BJ (cell line): ENCODE data around the gene ALG14. TPM values are rescaled to one million over a fixed set of nuclear protein-coding genes. Genes with fewer than 3 reads are reported as not detected.

ENCODE experiments used
- CTCF ChIA-PET: fragments of 350-600 bp; formaldehyde crosslinking; extraction: SDS; loops from one replicate; lab custom pipeline; 2021; ENCODE audit warnings: antibody characterized with exemption, inconsistent platforms; lab: Yijun Ruan, JAX
- POLR2A ChIA-PET: fragments of 300-600 bp; sonication (Branson Sonifier 250); formaldehyde crosslinking; extraction: SDS; loops from one replicate; lab custom pipeline; 2021; ENCODE audit warnings: antibody characterized with exemption; lab: Charles Lee
- DNase-seq: peaks from one replicate; pipeline ENCODE4 v3.0.0-alpha.2; 2011; ENCODE audit warnings: low read depth
- H3K27me3 ChIP-seq: 2 replicates; pipeline ENCODE4 v1.6.0; 2011; ENCODE audit warnings: low read length; ENCODE audit not compliant: control insufficient read depth, insufficient read depth
- H3K36me3 ChIP-seq: 2 replicates; pipeline ENCODE4 v1.5.1; 2011; ENCODE audit warnings: low read length; ENCODE audit not compliant: control insufficient read depth, insufficient read depth
- H3K4me3 ChIP-seq: 2 replicates; pipeline ENCODE4 v1.5.1; 2011; ENCODE audit warnings: low read depth, mild to moderate bottlenecking, control low read depth, low read length
- CTCF ChIP-seq: IDR thresholded peaks from 2 replicates; pipeline ENCODE4 v1.5.1; 2011; ENCODE audit warnings: low read depth, mild to moderate bottlenecking, control low read depth, inconsistent platforms, low read length, moderate library complexity; ENCODE audit not compliant: insufficient read depth
- polyA plus RNA-seq: library from polyadenylated mRNA; depleted of rRNA; stranded (reverse); fragments of >200 nt; gene quantifications from 2 replicates; pipeline ENCODE4 v1.2.3, GENCODE V29; 2011

Gene ALG14
- polyA plus RNA-seq, 1 experiment = 2.3 TPM

- DNase-seq = no peak
- ChIA-PET CTCF (no interaction called here), POLR2A (no interaction called here)
- H3K36me3 ChIP-seq = no peaks in the 10 kb centered on the region
- H3K27me3 ChIP-seq = no peaks in the 10 kb centered on the region
- H3K4me3 ChIP-seq = no peak overlapping the region
- TF ChIP-seq CTCF = no peak
Observed at GRCh38 chr1:95088303-95088702, 15.6 kb upstream of the ALG14 start.

GRCh38 chr1:95086949-95087533 lies 14.3 kb upstream of the ALG14 start:
- H3K27me3 ChIP-seq = no peaks in the 10 kb centered on the region
- H3K4me3 ChIP-seq = no peak overlapping the region
- peak; percentile 49 for DNase-seq
- CTCF ChIA-PET = no interaction called here
- no peaks in the 10 kb centered on the region for H3K36me3 ChIP-seq
- POLR2A ChIA-PET = interaction anchor here (1.1 kb wide), 1 partner anchor 14 kb away, joined by 3 read pairs; no protein-coding TSS in a partner anchor
- TF ChIP-seq CTCF = no peak

- POLR2A ChIA-PET = no interaction called here
Observed at GRCh38 chr1:95085376-95085775, 12.6 kb upstream of the ALG14 start.

DNA sequence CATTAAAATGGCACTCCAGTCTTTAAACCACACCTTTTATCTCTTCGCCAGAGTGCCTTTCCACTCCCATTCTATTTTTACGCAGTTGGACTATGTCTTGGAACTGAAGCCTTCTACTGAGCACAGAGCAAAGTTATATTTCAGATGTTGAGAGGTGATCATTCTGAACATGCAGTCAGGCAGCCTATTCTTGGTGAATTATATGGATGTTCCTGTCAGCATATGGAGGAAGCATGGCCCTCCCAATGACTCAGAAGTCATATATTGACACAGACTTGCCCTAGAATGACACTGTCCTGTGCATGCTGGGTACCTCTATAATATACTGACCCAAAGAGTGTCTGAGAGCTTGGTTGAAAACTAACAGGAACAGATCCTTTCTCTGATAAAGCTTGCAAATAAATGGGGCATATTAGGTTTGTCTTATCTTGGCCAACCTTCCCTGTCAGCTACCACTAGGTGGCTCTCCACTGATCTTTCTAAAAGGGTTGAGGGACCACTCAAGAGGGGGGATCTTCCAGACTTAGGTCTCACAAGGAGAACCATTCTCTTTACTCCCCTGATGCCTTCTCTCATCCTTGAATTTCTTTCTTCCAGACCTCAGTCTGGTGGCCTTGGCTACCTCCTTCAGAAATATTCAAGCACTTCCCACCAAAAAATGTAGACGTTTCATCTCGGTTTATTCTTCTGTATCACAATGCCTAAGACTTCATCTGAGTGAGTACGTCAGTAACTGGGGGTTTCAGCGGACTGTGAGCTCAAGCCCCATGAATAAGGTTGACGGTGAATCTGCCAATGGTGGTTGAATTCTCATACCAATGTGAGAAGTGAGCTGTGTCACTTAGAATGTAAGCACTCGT lies 11.8 kb upstream of the ALG14 start:
- Histone ChIP-seq H3K4me3 (no peak overlapping the region), H3K27me3 (no peaks in the 10 kb centered on the region), H3K36me3 (no peaks in the 10 kb centered on the region)
- CTCF ChIA-PET = interaction anchor here (0.6 to 3.3 kb wide), 12 partner anchors 8 to 1759 kb away, joined by 3 to 17 read pairs (median 6); partner anchors contain the start of genes ALG14 and RWDD3
- DNase-seq = no peak
- TF ChIP-seq CTCF = peak; percentile 59
- POLR2A ChIA-PET = no interaction called here

More at GRCh38 chr1:95085376-95085775, 12.6 kb upstream of the ALG14 start:
- no peaks in the 10 kb centered on the region for H3K36me3 ChIP-seq
- CTCF ChIA-PET = interaction anchor here (1.3 to 3.3 kb wide), 6 partner anchors 9 to 30 kb away, joined by 3 to 17 read pairs (median 7); partner anchors contain the start of gene ALG14
- no peaks in the 10 kb centered on the region for H3K27me3 ChIP-seq
- H3K4me3 ChIP-seq = no peak overlapping the region
- DNase-seq = no peak
- no peak for TF ChIP-seq CTCF

GRCh38 chr1:95080879-95081278 lies 8.1 kb upstream of the ALG14 start:
- no peak for TF ChIP-seq CTCF
- Histone ChIP-seq H3K27me3 (peaks cover 2% of the 10 kb centered on the region), H3K4me3 (no peak overlapping the region), H3K36me3 (no peaks in the 10 kb centered on the region)
- no peak for DNase-seq
- CTCF ChIA-PET = no interaction called here
- POLR2A ChIA-PET = no interaction called here
